GM18520 (cell line): Measurements from ENCODE around the gene CST8.

Source experiments
- ATAC-seq: cut with Tn5 transposase; IDR thresholded peaks from one replicate; pipeline ENCODE4 v1.9.1; 2021; ENCODE audit not compliant: unreplicated experiment

CST8 gene

GRCh38 chr20:23475395-23475794, 15.5 kb upstream of the CST8 start:
- ATAC-seq = no peak

- ATAC-seq = no peak
Measured at GRCh38 chr20:23476015-23476754, 14.7 kb upstream of the CST8 start.

GRCh38 chr20:23477223-23477622, 13.7 kb upstream of the CST8 start:
- ATAC-seq = no peak

GRCh38 chr20:23479043-23479442, 11.9 kb upstream of the CST8 start:
- no peak for ATAC-seq

GRCh38 chr20:23482138-23482537, 8.8 kb upstream of the CST8 start:
- ATAC-seq = no peak

GRCh38 chr20:23484081-23484480, 6.8 kb upstream of the CST8 start:
- no peak for ATAC-seq

GRCh38 chr20:23488470-23488869, 2.4 kb upstream of the CST8 start:
- no peak for ATAC-seq

GRCh38 chr20:23488996-23489395, 1.9 kb upstream of the CST8 start:
- ATAC-seq = no peak

GRCh38 chr20:23492292-23492691, 1.4 kb downstream of the CST8 start:
- no peak for ATAC-seq

GRCh38 chr20:23493172-23493772, 2.4 kb downstream of the CST8 start:
- ATAC-seq = no peak

- ATAC-seq = no peak
Measured at GRCh38 chr20:23497536-23497935, 6.6 kb downstream of the CST8 start.

- ATAC-seq = no peak
Measured at GRCh38 chr20:23501926-23502325, 11.0 kb downstream of the CST8 start.

- ATAC-seq = no peak
Measured at GRCh38 chr20:23503649-23504048, 12.7 kb downstream of the CST8 start.

GRCh38 chr20:23507346-23507745, 16.4 kb downstream of the CST8 start:
- ATAC-seq = no peak

- no peak for ATAC-seq
Measured at GRCh38 chr20:23508449-23509229, 17.7 kb downstream of the CST8 start.

- ATAC-seq = no peak
Measured at GRCh38 chr20:23509247-23509913, 18.5 kb downstream of the CST8 start.

- ATAC-seq = no peak
Measured at GRCh38 chr20:23510000-23510590, 19.2 kb downstream of the CST8 start.

GRCh38 chr20:23513164-23513563, 22.2 kb downstream of the CST8 start:
- ATAC-seq = no peak

GRCh38 chr20:23514848-23515247, 23.9 kb downstream of the CST8 start:
- ATAC-seq = no peak

GRCh38 chr20:23515250-23515939, 24.5 kb downstream of the CST8 start:
- ATAC-seq = no peak

- no peak for ATAC-seq
Measured at GRCh38 chr20:23517719-23518118, 26.8 kb downstream of the CST8 start.
